NT2/D1 (cell line): ENCODE results near the gene DCLK1.

Experiments
- SUZ12 ChIP-seq: IDR thresholded peaks from 2 replicates; pipeline ENCODE4 v1.6.1; 2011; ENCODE audit not compliant: insufficient read length, insufficient read depth; ENCODE audit errors: extremely low read depth
- YY1 ChIP-seq: IDR thresholded peaks from 2 replicates; pipeline ENCODE4 v1.6.1; 2011; ENCODE audit not compliant: insufficient read length, insufficient read depth
- ZNF274 ChIP-seq: IDR thresholded peaks from 2 replicates; pipeline ENCODE4 v1.6.1; 2011; ENCODE audit warnings: mild to moderate bottlenecking, low read depth, low read length

DNA sequence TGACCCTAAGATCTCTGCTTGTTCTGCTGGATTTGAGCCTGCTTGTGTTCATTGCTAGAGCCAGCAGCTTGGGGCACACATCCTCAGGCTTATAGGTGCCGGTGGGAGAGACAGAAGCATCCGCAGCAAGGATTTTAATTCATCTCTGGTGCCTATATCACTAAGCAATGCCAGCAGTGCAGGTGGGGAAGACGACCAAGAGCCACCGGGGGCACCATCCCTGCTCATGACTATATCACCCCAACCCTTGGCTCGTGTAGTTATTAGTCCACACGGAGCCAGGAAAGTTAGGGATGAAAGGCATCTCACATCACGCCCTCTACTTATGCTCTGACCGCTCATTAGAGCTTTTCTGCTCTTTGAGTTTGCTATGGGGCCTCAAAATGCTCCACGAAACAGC is 298.2 kb downstream of the DCLK1 start:
- TF ChIP-seq YY1 (no peak), ZNF274 (no peak), SUZ12 (no peak)
